Stimulated activated CD8-positive, alpha-beta memory T cell treated with anti-CD3 and anti-CD28 coated beads, Interleukin-7, amount 100 ng/mL, for 48 hours (primary cell): ENCODE results near the gene STIM1.

Source experiments
- DNase-seq, 2 donors: peaks; one replicate each; pipeline ENCODE4 v3.0.0-alpha.2; 2020; ENCODE audit warnings: low read depth in 1 of 2; ENCODE audit errors: extremely low read depth in 1 of 2

STIM1 gene

DNA sequence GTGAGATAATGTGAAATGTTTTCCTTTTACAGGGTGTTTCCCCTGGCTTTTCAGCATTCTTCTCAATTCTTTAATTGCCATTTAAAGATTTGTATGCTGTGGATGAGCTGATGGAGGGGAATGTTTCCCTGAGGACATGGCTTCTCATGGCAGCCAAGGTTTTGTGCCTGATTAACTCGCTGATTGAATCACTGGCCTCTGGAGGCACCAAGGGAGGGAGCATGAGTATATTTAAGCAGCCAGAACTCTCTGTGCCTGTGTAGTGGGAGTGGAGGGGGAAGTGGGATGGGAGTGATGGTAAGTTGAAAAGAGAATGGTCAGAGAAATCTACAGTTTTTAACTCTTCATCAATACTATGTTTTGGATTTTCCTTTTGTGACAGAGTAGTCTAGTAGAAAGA, 88.7 kb downstream of the STIM1 start:
- DNase-seq, result no peak

GRCh38 chr11:3946455-3947017, 91.1 kb downstream of the STIM1 start:
- no peak for DNase-seq

DNA sequence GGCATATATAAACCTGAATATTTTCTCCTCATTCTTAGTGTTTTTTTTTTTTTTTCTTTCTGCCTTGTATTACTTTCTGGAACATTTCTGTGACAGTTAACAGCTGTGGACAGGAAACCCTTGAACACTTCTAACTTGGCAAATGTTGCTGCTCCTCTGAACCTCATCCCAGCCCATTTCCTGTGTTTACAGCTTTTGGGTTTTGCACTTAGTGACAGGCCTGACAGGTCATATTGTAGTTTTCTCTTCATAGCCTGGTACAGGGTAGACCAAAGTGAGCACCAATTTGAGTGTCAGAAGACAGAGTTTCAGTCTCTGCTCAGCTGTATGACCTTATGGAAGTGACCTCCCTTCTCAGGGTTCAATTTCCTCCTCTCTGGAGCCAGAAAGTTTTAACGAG, 91.6 kb downstream of the STIM1 start:
- peak in 1 of 2 donors; percentile 13 for DNase-seq

GRCh38 chr11:3949125-3949524, 93.7 kb downstream of the STIM1 start:
- no peak for DNase-seq

DNA sequence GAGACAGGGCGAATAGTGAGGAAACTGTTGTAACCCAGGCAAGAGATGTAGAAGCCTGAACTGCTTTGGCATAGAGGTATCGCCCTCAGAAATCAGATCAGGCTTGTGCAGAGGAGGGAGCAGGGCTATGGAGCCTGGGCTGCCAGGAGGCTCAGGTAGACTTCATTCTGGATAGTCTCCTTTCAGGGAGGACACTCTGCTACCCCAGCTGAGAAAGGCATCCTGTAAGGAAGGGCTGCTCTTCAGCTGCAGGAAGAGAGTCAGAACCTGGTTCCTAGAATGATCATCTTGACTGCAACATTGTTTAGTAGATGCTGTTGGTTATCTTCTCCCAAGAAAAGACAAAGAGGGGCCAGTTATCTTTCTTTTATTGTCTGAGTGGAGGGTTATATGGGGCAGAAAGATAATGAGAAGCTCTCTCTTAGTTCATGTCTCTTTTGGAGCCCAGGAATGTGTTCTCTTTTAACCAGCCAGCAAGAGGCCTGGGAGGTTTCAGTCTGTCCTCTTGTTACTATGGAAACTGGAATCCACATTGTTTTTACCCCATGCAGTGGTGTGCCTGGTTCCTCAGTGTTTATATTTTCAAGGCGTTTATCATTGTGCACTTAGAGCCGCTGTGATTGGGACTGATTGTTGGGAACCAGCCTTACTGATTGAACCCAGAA, 95.7 kb downstream of the STIM1 start:
- no peak for DNase-seq

DNA sequence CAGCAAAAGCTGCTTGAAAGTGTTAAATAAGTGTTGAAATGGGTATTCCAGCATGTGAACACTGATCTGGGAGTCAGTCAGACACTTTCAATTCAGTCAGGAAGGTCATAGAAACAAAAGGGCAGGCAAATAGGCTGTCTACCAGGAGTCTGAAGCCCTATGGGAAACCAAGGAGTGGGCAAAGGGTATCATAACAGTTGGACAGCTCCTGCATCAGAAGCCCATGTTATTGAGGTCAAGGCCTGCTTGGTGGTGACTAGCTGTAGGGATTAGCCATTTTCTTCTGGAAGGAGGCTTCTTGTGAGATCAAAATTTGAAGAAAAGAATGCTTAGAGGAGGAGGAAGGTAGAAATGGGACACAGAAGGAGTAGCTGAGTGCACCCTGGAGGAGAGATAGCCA, 97.3 kb downstream of the STIM1 start:
- no peak for DNase-seq

- no peak for DNase-seq
Observed at GRCh38 chr11:3953327-3953726, 97.9 kb downstream of the STIM1 start.

DNA sequence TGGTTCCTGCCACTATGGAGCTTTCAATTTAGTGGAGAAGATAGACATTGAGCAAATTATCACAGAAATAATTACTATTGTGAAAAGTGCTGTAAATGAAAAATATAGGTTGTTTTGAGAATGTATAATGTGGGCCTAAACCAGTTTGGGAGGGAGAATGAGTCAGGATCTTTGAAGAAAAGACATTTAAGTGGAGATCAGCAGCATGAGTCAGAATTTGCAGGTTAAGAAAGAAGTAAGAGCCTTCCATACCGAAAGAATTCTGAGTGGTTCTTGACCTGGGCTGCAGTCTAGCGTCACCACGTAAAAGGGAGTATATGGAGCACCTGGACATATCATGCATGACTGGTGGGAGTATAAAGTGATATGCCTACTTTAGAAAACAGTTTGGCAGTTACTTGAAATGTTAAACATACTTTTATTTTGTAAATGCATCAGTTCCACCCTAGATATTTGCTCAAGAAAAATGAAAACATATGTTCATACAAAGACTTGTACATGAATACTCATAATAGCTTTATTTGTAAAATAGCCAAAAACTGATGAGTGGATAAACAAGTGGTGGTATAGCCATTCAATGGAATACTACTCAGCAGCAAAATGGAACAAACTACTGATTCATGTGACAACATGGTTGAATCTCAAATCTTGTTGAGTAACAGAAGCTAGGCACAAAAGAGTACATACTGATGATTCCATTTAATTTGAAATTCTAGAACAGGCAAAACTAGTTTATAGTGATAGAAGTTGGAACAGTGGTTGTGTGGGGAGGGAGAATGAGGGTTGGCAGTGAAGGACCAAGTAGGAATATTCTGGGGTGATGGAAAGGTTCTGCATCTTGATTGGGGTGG, 99.2 kb downstream of the STIM1 start:
- DNase-seq, result no peak

- no peak for DNase-seq
Observed at GRCh38 chr11:3955299-3955665, 99.8 kb downstream of the STIM1 start.

DNA sequence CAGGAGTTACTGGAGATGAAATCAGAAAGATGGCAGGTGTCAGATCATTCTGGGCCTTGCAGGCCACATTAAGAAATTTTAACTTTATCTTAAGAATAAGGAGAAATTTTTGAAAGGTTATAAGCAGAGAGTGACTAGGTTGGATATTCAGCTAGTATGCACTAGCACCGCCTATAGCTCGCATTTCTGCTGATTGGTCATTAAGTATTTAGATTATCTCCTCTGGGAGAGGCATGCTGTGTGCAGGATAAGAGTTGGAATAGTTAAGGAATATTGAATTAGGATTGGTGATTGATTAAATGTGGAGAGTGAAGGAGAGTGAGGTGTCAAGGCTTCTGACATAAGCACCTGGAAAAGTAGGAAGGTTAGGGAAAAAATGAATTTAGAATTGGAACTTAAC, 100.6 kb downstream of the STIM1 start:
- DNase-seq, result no peak

DNA sequence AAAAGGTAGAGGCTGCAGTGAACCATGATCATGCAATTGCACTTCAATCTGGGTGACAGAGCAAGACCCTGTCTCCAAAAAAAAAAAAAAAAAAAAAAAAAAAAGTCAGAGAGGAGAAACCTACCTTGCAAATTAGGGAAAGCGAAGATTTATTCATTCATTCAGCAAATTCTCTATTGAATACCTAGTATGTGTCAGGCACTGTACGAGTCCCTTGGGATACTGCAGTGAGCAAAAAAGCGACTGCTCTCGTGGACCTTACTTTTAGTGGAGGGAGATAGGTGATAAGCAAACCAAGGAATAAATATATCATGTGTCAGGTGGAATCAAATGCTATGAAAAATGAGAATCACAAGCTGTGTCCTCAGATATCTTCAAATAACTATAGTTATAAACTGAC, 101.3 kb downstream of the STIM1 start:
- DNase-seq, result no peak

DNA sequence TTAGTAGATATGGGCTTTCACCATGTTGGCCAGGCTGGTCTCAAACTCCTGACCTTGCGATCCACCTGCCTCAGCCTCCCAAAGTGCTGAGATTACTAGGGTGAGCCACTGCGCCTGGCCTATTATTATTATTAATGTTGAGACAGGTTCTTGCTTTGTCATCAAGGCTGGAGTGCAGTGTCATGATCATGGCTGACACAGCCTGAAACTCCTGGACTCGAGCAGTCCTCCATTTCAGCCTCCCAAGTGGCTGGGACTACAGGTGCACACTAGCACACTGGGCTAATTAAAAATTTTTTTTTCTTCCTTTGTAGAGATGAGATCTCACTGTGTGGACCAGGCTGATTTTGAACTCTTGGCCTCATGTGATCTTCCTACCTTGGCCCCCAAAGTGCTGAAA, 102.0 kb downstream of the STIM1 start:
- DNase-seq, result no peak

- no peak for DNase-seq
Observed at GRCh38 chr11:3958281-3958680, 102.8 kb downstream of the STIM1 start.

DNA sequence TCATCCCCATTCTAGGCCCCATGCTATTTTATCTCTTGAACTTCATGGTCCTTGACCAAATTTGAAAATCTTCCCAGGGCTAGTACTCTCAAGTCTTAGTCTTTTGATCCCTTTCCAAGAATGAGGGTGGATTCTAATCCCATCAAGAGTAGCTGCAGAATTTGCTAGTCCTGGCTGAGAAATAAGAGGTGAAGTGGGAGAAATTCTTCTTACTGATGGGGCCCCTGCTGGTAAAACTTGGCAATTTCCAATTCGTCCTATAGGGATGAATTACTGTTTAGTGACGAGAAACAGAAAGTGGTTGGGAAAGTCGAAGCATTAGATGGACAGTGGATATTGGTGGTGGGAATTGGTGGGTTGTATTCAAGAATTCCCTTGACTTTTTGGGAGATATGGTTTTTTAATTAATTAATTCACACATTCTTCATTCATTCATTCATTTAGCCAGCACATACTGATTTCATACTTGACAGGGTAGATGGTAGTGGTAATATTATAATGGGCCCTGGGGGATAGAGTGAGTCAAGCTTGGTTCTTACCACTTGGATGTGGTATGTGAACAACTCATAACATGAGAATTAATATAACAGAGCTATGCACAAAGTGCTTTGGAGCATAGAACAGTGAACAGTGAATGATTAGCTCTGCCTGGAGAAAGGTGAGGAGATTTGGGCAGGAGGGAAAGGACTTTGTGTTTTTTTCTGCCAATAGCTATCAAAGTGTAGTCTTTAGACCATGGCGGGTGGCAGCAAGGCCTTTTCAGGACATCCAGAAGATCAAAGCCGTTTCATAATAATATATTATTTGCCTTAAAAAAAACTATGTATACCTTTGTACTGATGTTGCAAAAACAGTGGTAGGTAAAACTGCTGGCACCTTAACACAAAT, 103.8 kb downstream of the STIM1 start:
- DNase-seq, result no peak

- no peak for DNase-seq
Observed at GRCh38 chr11:3959903-3960265, 104.4 kb downstream of the STIM1 start.

DNA sequence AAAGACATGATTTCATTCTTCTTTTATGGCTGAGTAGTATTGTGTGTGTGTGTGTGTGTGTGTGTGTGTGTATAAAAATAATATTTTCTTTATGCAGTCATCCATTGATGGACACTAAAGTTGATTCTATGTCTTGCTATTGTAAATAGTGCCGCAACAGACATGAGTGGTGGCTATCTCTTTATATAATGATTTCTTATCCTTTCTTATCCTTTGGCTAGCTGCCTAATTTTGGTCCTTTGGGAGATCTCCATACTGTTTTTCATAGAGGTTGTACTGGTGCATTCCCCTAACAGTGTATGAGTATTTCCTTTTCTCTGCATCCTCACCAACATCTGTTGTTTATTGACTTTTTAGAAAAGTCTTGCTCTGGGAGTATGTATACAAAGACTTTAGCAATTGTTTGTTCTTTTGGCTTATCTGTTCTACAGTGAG, 107.0 kb downstream of the STIM1 start:
- no peak for DNase-seq

DNA sequence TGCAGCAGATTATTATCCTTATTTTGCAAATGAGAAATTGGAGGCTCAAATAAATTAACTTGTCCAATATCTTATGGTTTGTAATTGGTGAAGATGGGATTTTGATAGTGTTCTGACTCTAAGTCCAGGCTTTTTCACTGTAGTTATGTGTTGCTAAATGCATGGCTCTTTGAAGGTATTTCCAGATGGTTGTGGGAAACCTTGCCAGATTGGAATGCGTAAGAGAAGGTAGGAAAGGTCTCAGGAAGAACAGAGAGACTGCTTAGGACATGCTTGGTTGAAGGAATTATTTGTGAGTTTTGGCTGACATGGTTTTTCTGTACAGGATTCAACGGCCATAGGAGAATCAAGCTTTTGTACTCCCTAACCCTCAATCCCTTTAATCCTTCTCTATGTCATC, 108.6 kb downstream of the STIM1 start:
- DNase-seq, result no peak

DNA sequence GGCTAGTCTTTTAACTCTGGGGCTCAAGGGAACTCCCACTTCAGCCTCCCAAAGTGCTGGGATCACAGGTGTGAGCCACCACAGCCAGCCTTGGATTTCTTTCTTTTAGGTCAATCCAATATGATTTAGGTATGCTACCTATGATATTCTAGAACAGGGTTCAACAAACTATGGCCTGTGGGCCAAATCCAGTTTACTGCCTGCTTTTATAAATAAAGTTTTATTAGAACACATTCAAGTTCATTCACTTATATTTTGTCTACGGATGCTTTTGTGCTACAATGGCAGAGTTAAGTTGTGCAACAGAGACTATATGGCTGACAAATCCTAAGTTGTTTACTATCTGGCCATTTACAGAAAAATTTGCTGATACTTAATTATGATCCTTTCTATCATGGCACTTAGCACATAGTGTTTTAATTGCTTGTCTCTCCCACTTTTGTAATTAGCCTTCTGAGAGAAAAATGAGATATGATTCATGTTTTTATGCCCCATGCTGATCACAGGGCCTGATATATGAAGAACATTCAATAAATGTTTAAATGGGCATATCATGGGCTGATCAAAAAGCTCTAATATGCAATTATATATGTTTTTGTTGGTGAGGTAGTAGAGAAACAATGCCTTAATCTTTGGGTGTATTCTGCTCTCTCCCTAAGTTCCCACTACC, 109.6 kb downstream of the STIM1 start:
- DNase-seq, result no peak

- no peak for DNase-seq
Observed at GRCh38 chr11:3967695-3968094, 112.2 kb downstream of the STIM1 start.

- DNase-seq, result no peak
Observed at GRCh38 chr11:3969200-3969599, 113.7 kb downstream of the STIM1 start.

GRCh38 chr11:3969613-3970012, 114.1 kb downstream of the STIM1 start:
- no peak for DNase-seq
